ENCODE data around the gene KATNAL1. TPM values are rescaled to one million over a fixed set of nuclear protein-coding genes. Genes with fewer than 3 reads are reported as not detected.

KATNAL1 gene
- total and polyA plus RNA-seq, 2 of the 4 experiments (the other 2 are of a cell fraction), result 6.9 to 16.8 TPM

GRCh38 chr13:30353060-30353459 lies 45.7 kb upstream of the KATNAL1 start:
- Histone ChIP-seq H3K18ac (ENCODE audit: low read depth, low read length) (no peak overlapping the region), H3K27me3 (ENCODE audit: control insufficient read depth, insufficient read depth, low read length) (no peaks in the 10 kb centered on the region), H3K4me3 (ENCODE audit: insufficient read depth, low read depth, low read length) (no peak overlapping the region), H4K91ac (ENCODE audit: insufficient read depth, low read depth, low read length) (no peak overlapping the region), H3K4me1 (ENCODE audit: control insufficient read depth, insufficient read depth, low read length) (no peaks in the 10 kb centered on the region), H2BK15ac (ENCODE audit: low read depth, low read length) (no peak overlapping the region), H3K14ac (replicated peaks; ENCODE audit: low read depth, low read length) (no peak overlapping the region), H4K5ac (ENCODE audit: low read depth, low read length) (no peak overlapping the region), H4K8ac (ENCODE audit: low read depth in 2 of 2, low read length in 2 of 2) (no peak overlapping the region), H2AK9ac (replicated peaks; ENCODE audit: low read depth, low read length, poor library complexity) (no peak overlapping the region), H3K4me2 (ENCODE audit: low read depth, low read length) (no peak overlapping the region), H3K9me1 (ENCODE audit: insufficient read depth, low read length) (no peaks in the 10 kb centered on the region), H2BK5ac (ENCODE audit: low read depth, low read length, poor library complexity, severe bottlenecking) (no peak overlapping the region), H2BK20ac (ENCODE audit: low read depth, low read length) (no peak overlapping the region), H3K79me1 (ENCODE audit: low read depth in 1 of 2, low read length in 2 of 2) (no peaks in the 10 kb centered on the region), H2AFZ (replicated peaks; ENCODE audit: low read length, poor library complexity) (no peak overlapping the region), H3K36me3 (ENCODE audit: control insufficient read depth, insufficient read depth, low read length) (no peaks in the 10 kb centered on the region), H3K9ac (ENCODE audit: low read depth, low read length) (no peak overlapping the region), H3K56ac (ENCODE audit: extremely low read depth, insufficient read depth, low read length) (no peak overlapping the region), H3K23ac (ENCODE audit: low read depth, low read length) (no peak overlapping the region), H2BK120ac (ENCODE audit: low read depth, low read length) (no peak overlapping the region), H2AK5ac (ENCODE audit: low read depth, low read length) (no peak overlapping the region), H3K27ac (ENCODE audit: insufficient read depth, low read length) (no peak overlapping the region), H3K9me3 (ENCODE audit: control insufficient read depth, insufficient read depth, low read length) (peaks cover 8% of the 10 kb centered on the region), H3K4ac (ENCODE audit: low read depth, low read length) (no peak overlapping the region), H4K20me1 (ENCODE audit: insufficient read depth, low read length) (no peaks in the 10 kb centered on the region)
- TF ChIP-seq USF2 (IDR thresholded peaks at IDR 0.05; ENCODE audit: low read depth, low read length) (no peak), CHD1 (IDR thresholded peaks at IDR 0.05; ENCODE audit: low read depth, low read length) (no peak), BHLHE40 (IDR thresholded peaks at IDR 0.05; ENCODE audit: low read depth, low read length) (no peak), ELK1 (IDR thresholded peaks at IDR 0.05; ENCODE audit: borderline replicate concordance, low read depth, low read length) (no peak), FOS (IDR thresholded peaks at IDR 0.05; ENCODE audit: low read depth, low read length) (no peak), MAZ (IDR thresholded peaks at IDR 0.05; ENCODE audit: borderline replicate concordance, low read depth, low read length) (no peak)
- in situ Hi-C loops (cut with MboI; ENCODE audit: low sequenced_read_pairs), result no loop called here
- WGBS, 2 experiments (ENCODE audit: extremely low coverage in 2 of 2, insufficient read length in 1 of 2), result 100% methylated on average over 1 of the region's 4 CpGs; no CpG with 5 or more reads in 1 of the 2 experiments
- intact Hi-C loops (cut with micrococcal nuclease), result no loop called here
- ChIA-PET CTCF (no interaction called here), POLR2A (ENCODE audit: unreplicated experiment) (interaction anchor here (0.5 kb wide), 1 partner anchor 414 kb away, joined by 4 read pairs; no protein-coding TSS in a partner anchor)
- dilution Hi-C loops (cut with HindIII; ENCODE audit: low sequenced_read_pairs, unreplicated experiment), result no loop called here
- no TSS peak for BruUV-seq (replicated peaks)
- ATAC-seq (ENCODE audit: low read depth) (no peak), DNase-seq (no peak)

All from IMR-90 (cell line).